GM20000 (cell line): Measurements from ENCODE around the gene EXOSC9.
"Not testable (repeated sequence)": the region's sequence is repeated elsewhere in the genome, so short reads cannot be mapped to it uniquely, and the experiment has no call there.

ENCODE experiments used
- DNase-seq: peaks from one replicate; pipeline ENCODE4 v3.0.0; 2012; ENCODE audit warnings: low spot score
- CTCF ChIP-seq: IDR thresholded peaks from 2 replicates; pipeline ENCODE4 v1.5.1; 2012; ENCODE audit warnings: mild to moderate bottlenecking, control low read depth; ENCODE audit errors: extremely low read depth, missing control alignments

The EXOSC9 gene, protein sequence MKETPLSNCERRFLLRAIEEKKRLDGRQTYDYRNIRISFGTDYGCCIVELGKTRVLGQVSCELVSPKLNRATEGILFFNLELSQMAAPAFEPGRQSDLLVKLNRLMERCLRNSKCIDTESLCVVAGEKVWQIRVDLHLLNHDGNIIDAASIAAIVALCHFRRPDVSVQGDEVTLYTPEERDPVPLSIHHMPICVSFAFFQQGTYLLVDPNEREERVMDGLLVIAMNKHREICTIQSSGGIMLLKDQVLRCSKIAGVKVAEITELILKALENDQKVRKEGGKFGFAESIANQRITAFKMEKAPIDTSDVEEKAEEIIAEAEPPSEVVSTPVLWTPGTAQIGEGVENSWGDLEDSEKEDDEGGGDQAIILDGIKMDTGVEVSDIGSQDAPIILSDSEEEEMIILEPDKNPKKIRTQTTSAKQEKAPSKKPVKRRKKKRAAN

GRCh38 chr4:121800961-121801714 lies at the start of gene EXOSC9:
TSS of gene EXOSC9 (plus strand) at chr4:121801323. CDS start at chr4:121801425, 102 bp downstream.
- DNase-seq: peak; percentile 78
- TF ChIP-seq CTCF: no peak

DNA sequence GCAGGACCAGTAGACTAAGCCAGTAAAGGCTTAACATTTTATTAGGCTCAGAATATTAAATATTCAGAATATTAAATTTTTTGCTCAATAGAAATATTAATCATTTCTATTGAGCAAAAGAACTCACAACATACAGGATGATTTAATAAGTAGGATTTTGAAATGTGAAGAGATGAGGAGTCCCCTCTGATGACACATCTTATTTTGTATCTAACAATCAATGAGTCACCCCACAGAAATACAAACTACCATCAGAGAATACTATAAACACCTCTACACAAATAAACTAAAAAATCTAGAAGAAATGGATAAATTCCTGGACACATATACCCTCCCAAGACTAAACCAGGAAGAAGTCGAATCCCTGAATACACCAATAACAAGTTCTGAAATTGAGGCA lies 49.0 kb upstream of the EXOSC9 start:
- not testable (repeated sequence) for DNase-seq

DNA sequence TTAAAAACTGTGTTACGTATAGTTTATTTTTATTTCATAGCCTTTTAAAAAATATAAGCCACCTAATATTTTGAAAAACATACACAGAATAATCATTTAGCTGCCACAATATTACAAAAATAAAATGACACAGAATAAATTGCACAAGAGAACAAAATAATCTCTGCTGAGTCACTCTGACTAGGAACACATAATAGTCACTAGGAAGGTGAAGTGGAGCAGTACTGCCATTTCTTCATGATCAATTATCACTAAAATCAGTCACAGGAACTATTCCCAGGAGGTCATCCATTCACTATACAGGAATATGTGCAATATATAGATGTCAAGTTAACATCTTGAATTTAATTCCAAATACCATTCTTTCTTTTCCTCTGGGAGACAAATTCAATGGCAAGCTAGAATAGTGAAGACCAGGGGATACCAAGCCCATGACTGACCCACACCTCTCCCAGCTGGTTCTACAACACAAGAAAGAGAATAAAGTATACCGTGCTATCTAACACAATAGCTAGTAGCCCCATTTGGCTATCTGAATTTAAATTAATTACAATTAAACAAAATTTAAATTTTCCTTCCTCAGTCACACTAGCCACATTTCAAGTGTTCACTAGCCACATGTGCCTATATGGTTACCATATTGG lies 42.1 kb upstream of the EXOSC9 start:
- TF ChIP-seq CTCF: no peak
- no peak for DNase-seq

- TF ChIP-seq CTCF: no peak
- no peak for DNase-seq
Observed at GRCh38 chr4:121760205-121760604, 40.9 kb upstream of the EXOSC9 start.

DNA sequence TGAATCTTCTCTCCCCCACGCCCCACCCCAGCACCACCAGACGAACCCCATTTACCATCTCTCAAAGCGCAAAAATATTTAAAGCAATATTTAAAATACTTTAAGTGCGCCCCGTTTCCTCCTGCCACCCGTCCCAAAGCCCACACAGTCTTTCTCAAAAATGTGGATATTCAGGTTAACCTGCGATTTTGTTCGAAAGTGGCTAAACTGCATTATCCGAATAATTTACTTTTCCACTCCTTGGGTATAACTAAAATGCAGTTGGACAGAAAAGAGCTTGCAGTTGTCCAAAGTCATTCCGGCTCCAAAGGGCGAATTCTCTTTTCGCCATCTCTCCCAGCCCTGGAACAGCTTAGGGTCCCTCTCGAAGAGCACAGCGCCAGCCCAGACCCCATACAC lies 36.8 kb upstream of the EXOSC9 start:
- no peak for DNase-seq
- TF ChIP-seq CTCF: no peak

- no peak for TF ChIP-seq CTCF
- DNase-seq: peak; percentile 17
Observed at GRCh38 chr4:121764702-121765367, 36.3 kb upstream of the EXOSC9 start, which contains the start of gene SMIM43. TSS of gene SMIM43 (minus strand) at chr4:121765164. CDS start at chr4:121765105, 59 bp downstream.

DNA sequence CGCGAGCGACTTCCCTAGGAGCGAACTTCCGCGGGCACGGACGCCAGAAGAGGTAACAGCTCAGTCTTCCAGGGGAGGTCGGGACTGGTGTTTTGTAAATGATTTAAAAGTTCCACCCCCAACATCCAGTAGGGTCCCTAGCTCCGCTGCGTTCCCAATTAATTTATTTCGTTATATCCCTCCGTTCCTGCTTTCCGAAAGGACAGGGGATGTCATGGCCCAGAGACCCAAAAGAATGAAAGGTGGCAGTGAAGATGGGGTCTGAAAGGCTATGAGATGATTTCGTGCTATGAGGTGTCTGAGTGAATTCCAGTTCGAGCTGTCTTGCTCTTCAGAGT lies 35.8 kb upstream of the EXOSC9 start:
- no peak for TF ChIP-seq CTCF
- DNase-seq: peak; percentile 15
